ENCODE data around the gene INPP5F.
A peak's percentile ranks its signal among the peaks of the same experiment; 100 is the strongest.

- TF ChIP-seq ZNF550 (CRISPR knock-in tag; IDR thresholded peaks at IDR 0.05; ENCODE audit: borderline replicate concordance) (no peak), REST (IDR thresholded peaks at IDR 0.05; ENCODE audit: borderline replicate concordance in 1 of 2, low read depth in 1 of 2, low read length in 2 of 2) (no peak), SP1 (IDR thresholded peaks at IDR 0.05) (no peak), SP1 (CRISPR knock-in tag; IDR thresholded peaks at IDR 0.05) (0 out of 2 replicates have a peak, but pooled peaks have one; percentile 20), KDM1A (CRISPR knock-in tag; IDR thresholded peaks at IDR 0.05) (no peak)
These were observed 32.4 kb upstream of the INPP5F start for GRCh38 chr10:119693262-119693957.
